Thoracic aorta (tissue), 2 donors: ENCODE measurements around the gene FEM1A. TPM values are rescaled to one million over a fixed set of nuclear protein-coding genes. Genes with fewer than 3 reads are reported as not detected.
"Not testable (repeated sequence)": the region's sequence is repeated elsewhere in the genome, so short reads cannot be mapped to it uniquely, and the experiment has no call there.

Source experiments
- ATAC-seq: fragments of 150-250 bp; one replicate; pipeline ENCODE4 v1.8.0; 2017; ENCODE audit warnings: low read depth; ENCODE audit not compliant: insufficient number of reproducible peaks, low FRiP score
- DNase-seq: peaks from one replicate; pipeline ENCODE4 v3.0.0-alpha.2; 2020; ENCODE audit warnings: low spot score
- H3K27ac ChIP-seq, 2 donors: fragments of 200-600 bp; sonication (generic); 1 replicate in 1 of 2; 2 replicates in 1 of 2; pipeline ENCODE4 v1.5.1; 2016; ENCODE audit warnings: mild to moderate bottlenecking in 2 of 2, moderate library complexity in 2 of 2
- H3K27me3 ChIP-seq: fragments of 200-600 bp; sonication (generic); replicated peaks from 2 replicates; pipeline ENCODE4 v1.6.0; 2016; ENCODE audit warnings: mild to moderate bottlenecking; ENCODE audit not compliant: insufficient read depth
- H3K36me3 ChIP-seq: fragments of 200-600 bp; sonication (generic); one replicate; pipeline ENCODE4 v1.5.1; 2016
- H3K4me1 ChIP-seq, 2 donors: fragments of 200-600 bp; sonication (generic); 1 replicate in 1 of 2; 2 replicates in 1 of 2; pipeline versions ENCODE4 v1.5.1 to v1.6.0; 2016; ENCODE audit warnings: low read depth in 2 of 2, mild to moderate bottlenecking in 1 of 2; ENCODE audit not compliant: control insufficient read depth in 1 of 2
- H3K4me3 ChIP-seq: fragments of 200-600 bp; sonication (generic); 2 replicates; pipeline ENCODE4 v1.5.1; 2016; ENCODE audit warnings: mild to moderate bottlenecking
- H3K9me3 ChIP-seq: fragments of 200-600 bp; sonication (generic); 2 replicates; pipeline ENCODE4 v1.5.1; 2016
- total RNA-seq, 2 donors: library from RNA; depleted of rRNA; stranded (reverse); fragments of >200 nt; gene quantifications; one replicate each; pipeline versions ENCODE4 v1.1.0 to v1.2.3, GENCODE V29; 2016
- TF ChIP-seq, protein P1 (sequence below): fragments of 200-600 bp; sonication (generic); IDR thresholded peaks from one replicate; pipeline ENCODE4 v1.5.1; 2019; ENCODE audit warnings: antibody characterized with exemption

The FEM1A gene
- total RNA-seq, 2 donors from 2014 or later: 15.7 to 17.1 TPM

GRCh38 chr19:4839192-4839591, 47.7 kb downstream of the FEM1A start:
- H3K36me3 ChIP-seq: peaks cover 25% of the 10 kb centered on the region

GRCh38 chr19:4843647-4843965, 52.1 kb downstream of the FEM1A start:
- TF ChIP-seq, protein P1, sequence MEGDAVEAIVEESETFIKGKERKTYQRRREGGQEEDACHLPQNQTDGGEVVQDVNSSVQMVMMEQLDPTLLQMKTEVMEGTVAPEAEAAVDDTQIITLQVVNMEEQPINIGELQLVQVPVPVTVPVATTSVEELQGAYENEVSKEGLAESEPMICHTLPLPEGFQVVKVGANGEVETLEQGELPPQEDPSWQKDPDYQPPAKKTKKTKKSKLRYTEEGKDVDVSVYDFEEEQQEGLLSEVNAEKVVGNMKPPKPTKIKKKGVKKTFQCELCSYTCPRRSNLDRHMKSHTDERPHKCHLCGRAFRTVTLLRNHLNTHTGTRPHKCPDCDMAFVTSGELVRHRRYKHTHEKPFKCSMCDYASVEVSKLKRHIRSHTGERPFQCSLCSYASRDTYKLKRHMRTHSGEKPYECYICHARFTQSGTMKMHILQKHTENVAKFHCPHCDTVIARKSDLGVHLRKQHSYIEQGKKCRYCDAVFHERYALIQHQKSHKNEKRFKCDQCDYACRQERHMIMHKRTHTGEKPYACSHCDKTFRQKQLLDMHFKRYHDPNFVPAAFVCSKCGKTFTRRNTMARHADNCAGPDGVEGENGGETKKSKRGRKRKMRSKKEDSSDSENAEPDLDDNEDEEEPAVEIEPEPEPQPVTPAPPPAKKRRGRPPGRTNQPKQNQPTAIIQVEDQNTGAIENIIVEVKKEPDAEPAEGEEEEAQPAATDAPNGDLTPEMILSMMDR: no peak
- ATAC-seq (no peak), DNase-seq (no peak)
- Histone ChIP-seq H3K27me3 (no peaks in the 10 kb centered on the region), H3K4me1 (peaks cover 4 to 12% of the 10 kb centered on the region in 2 donors), H3K9me3 (no peaks in the 10 kb centered on the region), H3K36me3 (peaks cover 45% of the 10 kb centered on the region), H3K27ac (no peak overlapping the region), H3K4me3 (no peak overlapping the region)

More at GRCh38 chr19:4839192-4839591, 47.7 kb downstream of the FEM1A start:
- ATAC-seq (no peak), DNase-seq (no peak)
- Histone ChIP-seq H3K27me3 (no peaks in the 10 kb centered on the region), H3K4me3 (no peak overlapping the region), H3K9me3 (no peaks in the 10 kb centered on the region), H3K27ac (no peak overlapping the region), H3K4me1 (no peaks in the 10 kb centered on the region)
- TF ChIP-seq, protein P1: no peak

DNA sequence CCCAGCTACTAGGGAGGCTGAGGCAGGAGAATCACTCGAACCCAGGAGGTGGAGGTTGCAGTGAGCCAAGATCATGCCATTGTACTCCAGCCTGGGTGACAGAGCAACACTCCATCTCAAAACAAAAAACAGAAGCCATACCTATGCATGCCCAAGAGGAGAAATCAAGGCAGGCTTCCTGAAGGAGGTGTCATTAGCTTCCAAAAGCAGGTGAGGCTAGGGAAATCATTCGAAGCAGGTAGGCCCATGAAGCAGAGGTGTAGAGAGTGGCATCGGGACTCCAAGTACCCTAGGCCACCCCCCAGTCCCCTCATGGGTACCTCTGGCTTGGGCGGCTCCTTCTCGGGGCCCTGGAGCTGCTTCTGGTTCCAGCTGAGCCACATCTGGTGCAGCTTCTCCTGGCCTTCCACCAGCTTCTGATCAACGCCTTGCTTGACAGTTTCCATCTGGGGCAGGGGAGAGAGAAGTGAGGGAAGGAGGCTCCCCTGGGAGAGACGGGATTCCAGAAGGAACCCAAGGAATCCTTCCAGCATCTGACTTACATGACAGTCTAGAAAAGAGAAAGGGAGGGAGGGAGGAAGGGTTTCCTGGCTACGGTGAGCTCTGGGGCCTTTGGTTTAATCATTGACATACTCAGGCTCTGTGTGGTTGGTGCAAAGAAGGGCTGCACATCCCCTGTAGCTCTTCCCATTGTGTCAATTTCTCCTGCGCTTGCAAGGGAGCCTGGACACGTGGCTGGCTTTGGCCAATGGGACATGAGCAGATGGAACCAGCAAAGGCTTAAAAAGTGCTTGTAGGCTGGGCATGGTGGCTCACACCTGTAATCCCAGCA, 53.0 kb downstream of the FEM1A start:
- Histone ChIP-seq H3K27me3 (no peaks in the 10 kb centered on the region), H3K4me3 (no peak overlapping the region), H3K9me3 (no peaks in the 10 kb centered on the region), H3K27ac (peak overlapping the region; percentile 22 to 81), H3K4me1 (peaks cover 4 to 12% of the 10 kb centered on the region in 2 donors), H3K36me3 (peaks cover 36% of the 10 kb centered on the region)
- DNase-seq: no peak
- TF ChIP-seq, protein P1: no peak
- ATAC-seq: no peak

DNA sequence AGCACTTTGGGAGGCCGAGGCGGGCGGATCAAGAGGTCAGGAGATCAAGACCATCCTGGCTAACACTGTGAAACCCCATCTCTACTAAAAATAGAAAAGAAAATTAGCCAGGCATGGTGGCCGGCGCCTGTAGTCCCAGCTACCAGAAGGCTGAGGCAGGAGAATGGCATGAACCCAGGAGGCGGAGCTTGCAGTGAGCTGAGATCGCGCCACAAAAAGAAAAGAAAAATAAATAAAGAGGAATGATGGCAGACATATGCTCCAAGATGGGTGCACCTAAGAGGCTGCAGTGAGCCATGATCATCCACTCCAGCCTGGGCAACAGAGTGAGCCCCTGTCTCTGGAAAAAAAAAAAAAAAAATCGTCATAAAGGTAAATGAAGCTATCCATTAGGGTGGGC, 54.4 kb downstream of the FEM1A start:
- Histone ChIP-seq H3K4me3 (peak overlapping the region; percentile 26), H3K27ac (peak overlapping the region; percentile 53 to 81), H3K4me1 (peaks cover 4 to 12% of the 10 kb centered on the region in 2 donors), H3K36me3 (peaks cover 35% of the 10 kb centered on the region)
- ATAC-seq, DNase-seq, H3K27me3 ChIP-seq, H3K9me3 ChIP-seq: not testable (repeated sequence)

DNA sequence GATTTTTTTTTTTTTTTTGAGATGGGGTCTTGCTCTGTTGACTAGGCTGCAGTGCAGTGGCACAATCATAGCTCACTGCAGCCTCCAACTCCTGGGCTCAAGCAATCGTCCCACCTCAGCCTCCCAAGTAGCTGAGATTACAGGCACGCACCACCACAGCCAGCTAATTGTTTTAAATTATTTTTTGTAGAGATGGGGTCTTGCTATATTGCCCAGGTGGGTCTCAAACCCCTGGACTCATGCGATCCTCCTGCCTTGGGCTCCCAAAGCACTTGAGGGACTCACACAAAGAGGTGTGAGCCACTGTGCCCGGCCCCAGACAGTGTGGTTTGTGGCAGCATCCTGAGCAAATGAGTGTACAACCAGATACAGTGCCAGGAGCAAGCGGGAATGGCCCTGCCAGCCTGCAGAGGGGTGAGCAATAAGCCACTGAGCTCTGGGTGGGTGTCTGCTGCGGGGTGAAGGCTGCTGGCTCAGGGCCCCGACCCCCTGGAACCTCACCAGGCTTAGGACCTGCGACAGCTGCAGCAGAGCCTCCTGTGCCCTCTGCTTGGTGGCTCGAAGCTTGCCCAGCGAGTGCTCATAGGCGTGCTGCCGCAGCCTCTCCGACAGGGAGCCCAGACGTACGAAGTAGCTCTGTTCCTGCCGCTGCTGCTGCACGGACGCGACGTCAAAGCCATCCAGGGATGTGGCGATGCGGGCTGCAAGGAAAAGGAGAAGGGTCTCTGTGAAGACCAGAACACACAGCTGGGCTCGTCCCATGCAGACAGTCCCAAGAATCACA, 55.8 kb downstream of the FEM1A start:
- Histone ChIP-seq H3K27ac (no peak overlapping the region), H3K27me3 (no peaks in the 10 kb centered on the region), H3K4me1 (peaks cover 4 to 12% of the 10 kb centered on the region in 2 donors), H3K9me3 (no peaks in the 10 kb centered on the region), H3K4me3 (no peak overlapping the region), H3K36me3 (peaks cover 32% of the 10 kb centered on the region)
- TF ChIP-seq, protein P1: no peak
- no peak for ATAC-seq
- no peak for DNase-seq
